Heart left ventricle (tissue), 13 donors: Measurements from ENCODE around the gene ARIH2.

Experiments used
- CTCF ChIP-seq, 12 donors: fragments of 200-600 bp; sonication (generic) in 4 of 12; IDR thresholded peaks; one replicate each; pipeline versions ENCODE4 v1.5.0 to v1.8.0; 2018 to 2022; ENCODE audit warnings: antibody characterized with exemption in 12 of 12, mild to moderate bottlenecking in 5 of 12
- POLR2A ChIP-seq, 2 donors: fragments of 450-650 bp; IDR thresholded peaks; one replicate each; pipeline ENCODE4 v1.6.1; 2017; ENCODE audit warnings: antibody characterized with exemption in 2 of 2, mild to moderate bottlenecking in 2 of 2, moderate library complexity in 2 of 2
- donor health status: ischemic (EF 13 %, LVEDD 7.1; RV severe dilation, severe dysfunction).
- donor health status: DM: no; HTN: yes; CAD: no.
- donor health status: DM: no; HTN: no; CAD: no.
- donor health status: ischemic (EF 25% LVEDD 6.9; RV normal size, moderate dysfunction).
- donor health status: ischemic (EF 25% LVEDD 5.7; RV mildly dilated, moderate dysfunction).
- donor health status: ischemic (EF 35%, LVEDD 5.7; RV mildly dilated, moderate dysfunction).
- donor health status: nonischemic (EF 11% LVEDD 7.7; RV severe dilation, severe dysfunction).
- donor health status: DM: yes; HTN: yes; CAD: no.
- donor health status: PGD.
- donor health status: ischemic (EF 29% LVEDD 5.4; RV normal size, mild dysfunction).
- donor health status: nonischemic (EF 23%, LVEDD 6.1; RV moderate dilation, normal function).

GRCh38 chr3:48989126-48989795, 70.6 kb downstream of the ARIH2 start:
- no peak for TF ChIP-seq CTCF (IDR thresholded peaks at IDR 0.05)
- no peak for TF ChIP-seq POLR2A (IDR thresholded peaks at IDR 0.05)
